Regular cardiac myocyte (primary cell): ENCODE data around the gene GRIN2B. TPM values are rescaled to one million over a fixed set of nuclear protein-coding genes. Genes with fewer than 3 reads are reported as not detected.

Experiments
- total RNA-seq: library from RNA; depleted of rRNA; stranded (reverse); fragments of >200 nt; gene quantifications from 2 replicates; pipeline ENCODE4 v1.2.3, GENCODE V29; 2014

Gene GRIN2B
- total RNA-seq: 0.19 and 0.28 TPM in 2 replicates

DNA sequence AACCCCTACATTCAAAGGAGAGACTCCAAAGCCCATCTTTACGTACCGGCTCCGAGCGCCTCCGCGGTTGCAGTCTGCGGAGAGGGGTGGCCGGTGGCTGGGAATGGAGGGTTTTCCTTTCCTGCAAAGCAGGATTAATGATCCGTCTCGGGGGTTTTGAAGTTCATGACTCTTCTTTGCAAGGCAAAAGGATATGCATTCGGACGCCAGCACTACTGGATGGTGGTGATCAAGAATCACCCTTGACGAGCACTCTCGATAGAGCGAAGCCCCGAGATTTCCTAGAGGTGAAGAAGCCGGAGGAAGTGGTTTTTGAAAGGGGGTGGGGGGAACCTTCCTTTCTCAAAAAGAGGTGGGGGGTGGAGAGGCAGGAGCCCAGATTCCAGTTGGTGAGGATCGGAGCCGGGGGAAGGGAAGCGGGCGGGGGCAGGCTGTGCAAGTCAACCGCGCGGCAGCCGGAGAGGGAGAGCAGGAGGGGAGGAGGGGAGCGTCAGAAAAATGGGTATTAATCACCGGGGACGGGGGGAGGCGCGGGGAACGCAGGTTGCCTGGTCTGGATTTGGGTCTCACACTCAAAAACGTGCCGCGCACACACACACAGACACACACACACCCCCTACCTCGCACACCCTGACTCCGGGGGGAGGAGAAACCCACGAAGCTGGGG lies at the start of gene GRIN2B:
Gene GRIN2B, minus strand, starts transcription at position 307 of the 667 bp plus-strand sequence. CDS start 115,394 bp downstream, outside the sequence.

